KG1 (cell line): ENCODE measurements around the gene CD6.

Experiments
- DNase-seq: peaks from one replicate; lab custom pipeline; 2025; lab: John Stamatoyannopoulos, UW

CD6 gene

DNA sequence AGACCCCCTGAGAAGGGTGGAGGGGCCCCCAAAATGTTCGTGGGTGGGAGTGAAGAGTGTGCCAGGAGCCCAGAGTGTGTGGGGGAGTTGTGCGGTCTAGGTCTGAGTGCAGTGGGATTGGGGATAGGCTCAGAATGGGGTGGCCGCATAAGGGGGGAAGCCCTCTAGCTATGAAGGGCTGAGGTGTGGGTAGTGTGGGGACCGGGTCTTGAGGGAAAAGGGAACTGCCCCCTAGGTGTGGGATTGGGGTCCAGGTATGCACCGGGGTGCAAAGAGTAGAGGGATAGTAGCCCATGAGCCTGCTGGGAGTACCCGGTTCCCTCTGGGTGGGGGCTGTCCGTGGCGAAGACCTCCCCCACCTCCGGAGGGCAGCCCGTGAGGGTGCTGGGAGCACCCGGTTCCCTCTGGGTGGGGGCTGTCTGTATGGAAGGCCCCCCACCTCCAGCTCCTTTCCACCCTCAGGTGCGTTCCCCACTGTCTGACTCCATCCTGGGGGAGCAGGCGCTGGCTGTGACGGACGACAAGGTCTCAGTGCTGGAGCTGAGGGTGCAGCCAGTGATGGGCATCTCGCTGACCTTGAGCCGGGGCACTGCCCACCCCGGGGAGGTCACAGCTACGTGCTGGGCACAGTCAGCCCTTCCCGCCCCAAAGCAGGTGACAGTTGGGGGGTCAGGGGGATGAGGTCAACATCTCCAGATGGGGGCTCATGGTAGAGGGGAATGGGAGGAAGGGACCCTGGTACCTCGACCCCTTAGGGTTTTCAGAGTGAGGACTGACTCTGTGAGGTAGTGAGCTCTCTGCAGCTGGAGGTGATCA lies 36.5 kb upstream of the CD6 start:
- no peak for DNase-seq

DNA sequence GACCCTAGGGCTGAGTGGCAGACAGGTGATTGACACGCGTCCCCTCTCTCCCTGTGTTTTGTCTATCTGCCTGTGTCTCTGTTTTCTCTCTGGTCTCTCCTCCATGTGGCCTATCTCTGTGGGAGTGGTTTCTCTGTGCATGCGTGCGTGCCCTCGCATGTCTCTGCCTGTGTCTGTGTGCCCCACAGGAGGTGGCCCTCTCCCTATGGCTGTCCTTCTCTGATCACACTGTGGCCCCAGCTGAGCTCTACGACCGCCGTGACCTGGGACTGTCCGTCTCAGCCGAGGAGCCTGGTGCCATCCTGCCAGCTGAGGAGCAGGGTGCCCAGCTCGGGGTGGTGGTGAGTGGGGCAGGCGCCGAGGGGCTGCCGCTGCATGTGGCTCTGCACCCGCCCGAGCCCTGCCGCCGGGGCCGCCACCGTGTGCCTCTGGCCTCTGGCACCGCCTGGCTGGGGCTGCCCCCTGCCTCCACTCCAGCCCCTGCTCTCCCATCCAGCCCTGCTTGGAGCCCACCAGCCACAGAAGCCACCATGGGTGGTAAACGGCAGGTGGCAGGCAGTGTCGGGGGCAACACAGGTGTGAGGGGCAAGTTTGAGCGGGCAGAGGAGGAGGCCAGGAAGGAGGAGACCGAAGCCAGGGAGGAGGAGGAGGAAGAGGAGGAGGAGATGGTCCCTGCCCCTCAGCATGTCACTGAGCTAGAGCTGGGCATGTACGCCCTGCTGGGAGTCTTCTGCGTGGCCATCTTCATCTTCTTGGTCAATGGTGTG lies 35.6 kb upstream of the CD6 start:
- DNase-seq, result no peak

DNA sequence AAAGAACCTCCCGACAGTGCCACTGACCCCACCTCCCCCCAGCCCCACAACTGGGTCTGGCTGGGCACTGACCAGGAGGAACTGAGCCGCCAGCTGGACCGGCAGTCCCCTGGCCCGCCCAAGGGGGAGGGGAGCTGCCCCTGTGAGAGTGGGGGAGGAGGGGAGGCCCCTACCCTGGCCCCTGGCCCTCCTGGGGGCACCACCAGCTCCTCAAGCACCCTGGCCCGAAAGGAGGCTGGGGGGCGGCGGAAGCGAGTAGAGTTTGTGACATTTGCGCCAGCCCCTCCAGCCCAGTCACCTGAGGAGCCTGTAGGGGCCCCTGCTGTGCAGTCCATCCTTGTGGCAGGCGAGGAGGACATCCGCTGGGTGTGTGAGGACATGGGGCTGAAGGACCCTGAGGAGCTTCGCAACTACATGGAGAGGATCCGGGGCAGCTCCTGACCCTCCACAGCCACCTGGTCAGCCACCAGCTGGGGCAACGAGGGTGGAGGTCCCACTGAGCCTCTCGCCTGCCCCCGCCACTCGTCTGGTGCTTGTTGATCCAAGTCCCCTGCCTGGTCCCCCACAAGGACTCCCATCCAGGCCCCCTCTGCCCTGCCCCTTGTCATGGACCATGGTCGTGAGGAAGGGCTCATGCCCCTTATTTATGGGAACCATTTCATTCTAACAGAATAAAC lies 34.9 kb upstream of the CD6 start:
- no peak for DNase-seq

DNA sequence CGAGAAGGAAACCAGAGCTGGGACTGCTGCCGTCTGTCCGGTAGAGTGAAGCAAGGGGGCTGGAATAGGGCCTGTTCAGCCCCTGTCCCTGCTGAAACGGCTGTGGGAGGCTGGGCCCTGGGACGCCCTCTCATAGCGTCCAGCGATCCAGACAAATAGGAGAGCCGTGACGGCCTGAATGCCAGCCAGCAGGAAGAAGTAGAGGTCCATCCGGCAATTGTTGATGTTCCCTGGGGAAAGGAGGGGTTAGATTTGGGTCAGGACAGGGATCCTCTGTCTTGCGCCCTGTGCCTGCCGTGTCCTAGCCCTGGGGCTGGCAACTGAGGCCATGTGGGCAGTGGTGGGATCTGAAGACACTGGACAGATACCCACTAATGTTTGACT lies 34.3 kb upstream of the CD6 start:
- no peak for DNase-seq

DNA sequence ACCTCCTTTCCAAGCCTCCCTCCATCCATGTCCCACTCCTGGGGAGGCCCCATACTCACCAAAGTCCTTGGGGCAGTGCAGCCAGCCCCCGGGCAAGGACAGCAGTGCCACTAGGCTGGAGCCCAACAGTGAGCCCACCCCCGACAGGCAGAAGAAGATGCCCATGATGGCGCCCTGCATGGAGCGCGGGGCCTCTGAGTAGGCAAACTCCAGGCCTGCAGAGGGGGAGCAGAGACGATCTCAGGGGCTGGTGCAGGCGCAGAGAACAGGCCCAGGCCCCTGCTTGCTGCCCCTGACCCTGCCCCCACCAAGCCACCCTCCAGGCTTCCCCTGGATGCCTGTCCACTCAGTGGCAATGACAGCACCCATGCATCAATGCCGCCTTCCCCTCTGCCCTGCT lies 33.7 kb upstream of the CD6 start:
- DNase-seq, result no peak

DNA sequence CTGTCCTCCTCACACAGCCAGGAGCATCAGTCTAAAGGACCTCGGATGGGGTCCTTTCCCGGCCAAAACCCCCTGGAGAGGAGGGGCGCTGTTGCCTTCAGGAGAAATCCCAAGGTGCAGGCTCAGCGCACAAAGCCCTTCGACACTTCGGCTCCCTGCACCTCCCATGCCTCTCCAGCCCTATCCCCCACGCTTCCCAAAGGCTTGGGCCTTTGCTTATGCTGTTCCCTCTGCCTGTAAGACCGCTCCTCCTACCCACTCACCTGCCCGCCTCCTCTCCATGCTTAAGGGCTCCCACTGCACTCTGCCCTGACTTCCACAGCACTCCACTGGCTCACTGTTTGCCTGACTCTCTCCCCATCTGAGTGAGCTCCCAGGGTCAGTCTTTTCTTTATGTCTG lies 33.0 kb upstream of the CD6 start:
- no peak for DNase-seq

DNA sequence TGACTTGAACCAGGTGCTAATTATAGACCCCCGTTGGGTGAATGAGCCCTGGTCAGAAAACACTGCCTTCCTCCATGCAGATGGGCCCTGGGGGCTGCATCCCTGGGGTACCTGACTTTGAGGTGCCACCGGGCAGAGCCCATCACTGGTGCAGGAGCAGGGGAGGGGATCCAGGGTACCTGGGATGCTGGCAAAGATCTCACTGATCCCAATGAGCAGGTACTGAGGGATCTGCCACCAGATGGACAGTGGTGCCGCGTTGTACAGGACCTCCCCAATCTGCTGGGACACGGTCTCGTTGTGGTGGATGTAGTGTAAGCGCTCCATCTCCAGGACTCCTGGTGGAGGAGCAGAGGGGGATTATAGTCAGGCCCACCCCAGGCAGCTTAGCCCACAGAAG lies 32.2 kb upstream of the CD6 start:
- no peak for DNase-seq

DNA sequence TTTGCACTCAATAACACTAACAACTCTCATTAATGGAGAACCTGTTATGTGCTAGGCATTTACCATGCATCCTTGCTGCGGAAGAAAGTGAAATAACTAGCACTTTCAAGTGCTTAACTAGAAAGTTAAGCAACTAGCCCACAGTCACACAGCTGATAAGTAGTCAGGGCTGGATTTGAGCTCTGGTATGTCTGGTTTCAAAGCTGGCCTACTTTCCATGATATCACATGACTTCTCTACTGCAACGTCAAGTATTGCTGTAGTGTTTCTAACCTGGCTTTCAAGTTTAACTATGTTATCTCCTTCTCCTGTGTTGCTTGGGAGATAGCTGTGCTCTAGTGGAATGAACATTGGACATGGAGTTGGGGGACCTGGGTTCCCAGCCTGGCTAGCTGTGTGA lies 31.6 kb upstream of the CD6 start:
- no peak for DNase-seq

DNA sequence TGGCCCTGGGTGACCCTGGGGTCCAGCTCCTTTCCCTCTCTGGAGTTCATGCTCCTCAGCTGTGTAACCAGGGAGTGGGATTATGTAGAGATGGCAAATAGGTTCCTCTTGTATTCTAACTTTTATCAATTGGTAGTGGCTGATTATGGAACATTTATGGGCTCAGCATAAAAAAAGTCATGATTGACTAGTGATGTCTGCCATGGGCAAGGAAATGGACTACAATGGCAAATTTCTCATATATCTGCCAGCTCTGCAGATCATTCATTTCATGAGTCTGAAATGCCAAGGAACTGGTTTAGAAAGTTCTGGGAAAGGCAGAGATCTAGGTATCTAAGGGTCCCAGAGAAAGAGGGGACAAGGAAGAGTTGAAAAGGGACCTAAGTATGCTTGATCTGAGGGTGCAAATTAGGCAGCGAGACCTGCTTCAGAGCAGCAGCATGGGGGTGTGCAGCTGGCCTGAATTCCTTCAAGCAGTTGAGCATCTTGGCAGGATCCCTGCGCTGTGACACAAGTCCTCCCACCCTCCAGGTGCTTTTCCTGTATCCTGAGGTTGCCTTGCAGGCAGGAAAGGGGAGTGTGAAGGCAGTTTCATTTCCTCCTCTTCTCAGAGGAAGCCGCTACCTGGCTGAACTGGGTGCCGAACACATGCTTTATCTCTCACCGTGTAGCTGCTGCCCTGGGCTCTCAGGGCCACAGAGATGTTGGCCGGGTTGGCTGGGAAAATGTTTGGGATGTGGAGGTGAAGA lies 29.9 kb upstream of the CD6 start:
- DNase-seq, result no peak

DNA sequence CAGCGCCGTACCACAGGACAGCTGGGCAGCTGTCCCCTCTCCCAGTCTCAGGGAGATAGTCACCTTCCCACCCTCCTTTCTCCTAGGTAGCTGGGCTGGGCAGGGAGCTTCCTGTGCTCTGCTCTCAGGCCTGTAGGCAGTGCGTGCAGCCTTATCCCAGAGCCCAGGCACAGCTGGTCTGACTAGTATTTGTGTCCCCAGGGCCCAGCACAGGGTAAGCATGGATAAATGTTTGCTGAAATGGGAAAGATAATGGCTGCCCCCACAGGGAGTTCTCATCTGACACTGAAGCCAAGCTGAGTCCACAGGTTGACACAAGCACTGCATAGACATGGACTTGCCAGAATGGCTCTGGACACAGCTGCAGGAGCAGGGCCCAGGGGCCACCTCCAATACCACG lies 29.3 kb upstream of the CD6 start:
- no peak for DNase-seq

DNA sequence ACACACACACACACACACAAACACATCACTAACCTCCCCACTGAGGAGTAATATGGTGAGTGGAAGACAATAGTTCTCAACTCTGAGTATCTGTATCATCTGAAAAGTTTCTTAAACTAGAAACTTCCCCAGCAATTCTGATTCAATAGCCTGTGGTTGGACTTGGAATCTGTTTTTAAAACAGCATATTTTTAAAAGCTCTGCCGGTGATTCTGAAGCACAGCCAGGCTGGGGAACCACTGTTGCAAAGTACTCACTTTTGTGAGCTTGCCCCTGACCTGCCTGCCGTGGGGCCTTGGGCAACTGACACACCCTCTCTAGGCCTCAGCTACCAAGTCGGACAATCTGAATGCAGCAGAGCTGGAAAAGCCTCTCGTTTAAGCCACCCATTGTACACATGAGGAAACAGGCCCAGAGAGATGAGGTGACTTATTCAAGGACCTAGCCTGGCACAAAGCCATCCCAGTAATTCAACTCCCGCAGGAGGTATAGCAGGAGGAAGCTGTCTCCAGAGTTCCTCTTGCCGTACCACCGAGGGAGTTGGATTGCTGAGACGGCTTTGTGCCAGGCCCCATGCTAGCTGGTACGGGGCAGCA lies 28.4 kb upstream of the CD6 start:
- DNase-seq, result no peak

DNA sequence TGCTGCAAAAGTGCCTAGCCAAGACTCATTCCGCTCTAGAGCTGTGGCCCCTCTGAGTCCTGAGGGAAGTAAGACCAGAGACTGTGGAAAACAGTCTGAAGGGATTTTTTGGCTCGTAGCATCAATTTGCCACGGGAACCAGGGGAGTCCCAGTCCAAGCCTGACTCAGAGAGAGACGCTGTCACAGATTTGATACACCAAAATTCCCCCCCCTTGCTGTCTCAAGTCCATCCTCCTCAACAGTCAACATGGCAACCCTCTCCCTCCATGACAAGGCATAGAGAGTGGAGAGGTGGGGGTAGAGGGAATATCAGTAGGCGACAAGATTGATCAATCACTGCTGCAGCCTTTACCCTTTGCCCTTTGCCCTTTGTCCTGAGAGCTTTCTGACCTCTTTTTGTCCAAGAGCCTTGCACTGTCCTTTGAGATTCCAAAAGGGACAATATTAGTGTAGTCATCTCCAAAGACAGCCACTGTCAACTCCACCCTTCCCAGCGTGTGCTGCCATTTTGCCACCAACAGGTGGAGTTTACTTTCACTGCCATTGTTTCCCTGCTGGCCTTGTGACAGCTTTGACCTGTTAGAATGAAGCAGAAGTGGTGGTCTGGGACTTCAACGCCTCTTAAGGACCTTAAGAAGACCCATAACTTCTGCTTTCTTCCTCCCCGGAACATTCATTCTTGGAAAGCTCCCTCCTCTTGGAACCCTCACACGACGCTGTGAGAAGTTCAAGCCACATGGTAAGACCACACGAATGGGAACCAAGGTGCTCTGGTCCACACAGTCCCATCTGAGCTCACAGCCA lies 26.8 kb upstream of the CD6 start:
- no peak for DNase-seq

DNA sequence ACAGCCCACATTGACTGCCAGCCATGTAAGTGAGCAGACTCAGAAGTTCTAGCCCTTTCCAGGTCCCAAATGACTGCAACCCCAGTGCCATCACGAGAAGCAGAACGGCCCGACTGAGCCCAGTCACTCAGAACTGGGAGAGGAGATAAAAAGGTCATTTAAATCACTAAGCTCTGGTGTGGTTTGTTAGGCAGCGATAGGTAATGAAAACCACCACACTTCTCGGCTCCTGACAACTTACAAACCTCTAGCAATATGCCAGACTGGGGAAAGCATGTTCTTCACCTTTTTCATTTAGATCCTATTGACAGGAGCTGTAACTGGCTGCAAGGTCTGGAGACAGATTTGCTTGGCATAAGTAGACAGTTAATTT lies 26.2 kb upstream of the CD6 start:
- DNase-seq, result no peak

DNA sequence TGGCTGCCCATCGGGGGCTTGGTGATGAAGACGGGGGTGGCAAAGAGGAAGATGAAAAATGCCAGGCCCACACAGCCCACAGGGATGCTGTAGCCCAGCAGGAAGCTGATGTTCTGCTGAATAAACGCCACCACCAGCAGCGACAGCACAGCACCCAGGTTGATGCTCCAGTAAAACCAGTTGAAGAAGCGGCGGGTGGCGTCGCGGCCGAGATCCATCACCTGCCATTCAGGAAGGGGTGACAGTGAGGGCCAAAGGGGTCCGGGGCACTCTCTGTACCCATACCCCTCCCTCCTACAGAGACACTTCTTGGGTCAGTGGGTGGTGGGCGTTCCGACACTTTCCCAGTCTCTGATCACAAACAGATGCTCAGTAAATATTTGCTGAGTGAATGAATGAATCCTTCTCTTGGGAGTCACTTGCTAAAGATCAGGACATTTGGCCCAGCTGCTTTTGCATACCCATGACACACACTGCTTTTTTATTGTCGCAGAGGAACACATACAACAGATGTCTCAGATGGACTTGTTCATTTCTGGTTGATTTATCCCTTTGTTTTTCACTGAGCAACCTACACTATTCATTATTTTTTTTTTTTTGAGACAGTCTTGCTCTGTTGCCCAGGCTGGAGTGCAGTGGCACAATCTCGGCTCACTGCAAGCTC lies 24.7 kb upstream of the CD6 start:
- DNase-seq, result no peak

DNA sequence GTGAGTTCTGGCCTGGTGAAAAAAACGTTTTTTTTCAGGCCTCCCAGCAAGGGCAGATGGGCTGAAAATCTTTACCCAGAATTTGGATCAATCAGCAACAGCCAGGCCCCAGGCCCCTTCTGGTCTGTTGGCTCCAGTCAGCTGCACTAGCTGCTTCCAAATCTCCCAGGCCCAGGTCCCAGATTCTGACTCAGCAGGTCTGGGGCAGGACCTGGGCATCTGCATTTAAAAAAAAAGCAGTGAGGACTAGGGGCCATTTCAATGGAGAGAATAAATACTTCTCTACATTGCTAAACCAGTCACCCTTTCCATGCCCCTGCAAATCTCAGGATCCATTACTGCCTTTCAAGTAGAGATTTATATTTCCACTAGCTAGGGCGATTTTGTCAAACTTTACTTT lies 23.8 kb upstream of the CD6 start:
- DNase-seq, result no peak

DNA sequence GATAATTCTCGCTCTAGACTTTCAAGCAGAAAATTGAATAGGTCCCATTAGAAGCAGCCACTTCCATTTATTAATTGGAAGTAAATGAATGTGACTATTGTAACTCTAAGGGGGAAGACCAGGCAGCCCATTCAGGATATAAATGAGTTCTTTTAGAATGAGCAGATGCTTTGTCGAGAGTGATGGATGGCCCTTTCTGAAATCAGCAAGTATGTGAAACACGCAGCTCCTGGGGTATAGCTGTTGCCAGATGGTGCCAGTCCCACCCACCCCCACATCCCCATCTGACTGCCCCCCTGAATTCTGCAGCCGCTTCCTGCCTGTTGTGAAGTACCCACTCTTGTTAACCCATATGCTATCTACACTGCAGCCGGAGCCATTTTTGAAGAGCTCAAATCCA lies 23.2 kb upstream of the CD6 start:
- DNase-seq, result no peak

DNA sequence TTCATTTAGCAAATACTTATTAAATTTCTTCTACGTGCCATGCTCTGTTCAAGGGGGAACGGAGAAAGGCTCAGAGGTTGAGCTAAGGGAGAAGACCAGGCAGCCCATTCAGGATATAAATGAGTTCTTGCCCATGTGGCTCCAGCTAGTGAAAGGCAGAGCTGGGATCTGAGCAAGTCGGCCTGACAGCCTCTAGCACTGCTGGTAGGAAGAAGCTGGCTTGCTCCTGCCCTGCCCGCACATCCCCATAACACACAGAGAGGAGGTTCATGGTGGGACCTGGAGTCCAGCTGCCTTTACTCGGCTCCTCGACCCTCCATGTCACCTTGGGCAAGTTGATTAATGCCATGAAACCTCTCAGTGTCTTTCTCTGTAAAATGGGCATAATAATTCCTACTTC lies 21.5 kb upstream of the CD6 start:
- DNase-seq, result no peak

DNA sequence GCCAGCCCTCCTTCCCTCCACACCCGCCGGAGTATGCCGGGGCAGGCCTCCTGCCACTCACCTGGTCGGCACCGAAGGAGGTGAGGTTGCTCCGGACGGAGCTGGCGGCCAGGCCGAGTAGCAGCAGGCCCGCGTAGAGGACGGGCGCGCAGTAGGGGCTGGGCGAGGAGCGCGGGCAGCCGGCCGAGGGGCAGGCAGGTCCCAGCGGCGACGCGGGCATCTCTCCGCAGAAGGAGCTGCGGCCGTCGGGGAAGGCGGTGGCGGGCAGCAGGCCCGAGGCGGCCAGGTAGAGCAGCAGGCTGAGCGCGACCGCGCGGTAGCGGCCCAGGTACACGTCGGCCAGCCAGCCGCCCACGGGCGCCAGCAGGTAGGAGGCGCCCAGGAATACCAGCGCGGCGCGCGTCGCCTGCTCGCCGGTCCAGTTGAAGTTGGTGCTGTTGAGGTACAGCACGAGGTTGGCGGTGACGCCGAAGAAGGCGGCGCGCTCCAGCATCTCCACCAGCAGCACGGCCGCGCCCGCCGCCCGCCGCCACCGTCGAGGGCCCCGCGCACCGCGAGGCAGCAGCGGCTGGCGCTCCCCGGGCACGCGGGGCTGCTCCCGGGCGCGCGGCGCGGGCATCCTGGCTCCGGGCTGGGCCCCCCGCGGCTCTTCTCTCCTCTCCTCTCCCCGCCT lies 20.4 kb upstream of the CD6 start:
- no peak for DNase-seq

DNA sequence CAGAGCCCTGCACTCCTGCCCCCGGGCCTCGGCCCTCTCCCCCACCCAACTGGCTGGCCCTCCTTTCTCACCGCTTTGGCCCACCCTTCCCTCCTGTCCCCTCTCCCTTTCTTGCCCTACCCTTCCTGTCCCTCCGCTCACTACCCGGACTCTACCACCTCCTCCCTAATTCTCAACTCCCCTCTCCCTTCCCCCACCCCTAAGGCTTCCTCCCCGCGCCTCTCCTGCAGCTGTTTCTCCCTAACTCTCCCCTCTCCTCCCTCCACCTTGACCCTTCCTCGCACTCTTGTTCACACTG lies 19.9 kb upstream of the CD6 start:
- no peak for DNase-seq
